Progenitor cell of endocrine pancreas (in vitro differentiated cells): ENCODE data around the gene KRT39. TPM values are rescaled to one million over a fixed set of nuclear protein-coding genes. Genes with fewer than 3 reads are reported as not detected.

Experiments used
- DNase-seq: peaks from one replicate; pipeline ENCODE4 v3.0.0; 2021; ENCODE audit warnings: low spot score; ENCODE audit not compliant: unreplicated experiment
- H3K27ac Mint-ChIP-seq: 2 replicates; pipeline ENCODE4 v1.8.0; 2021; ENCODE audit warnings: mild to moderate bottlenecking, moderate library complexity, mixed read lengths
- H3K27me3 Mint-ChIP-seq: 2 replicates; pipeline ENCODE4 v1.8.0; 2021; ENCODE audit warnings: mixed read lengths
- H3K36me3 Mint-ChIP-seq: 2 replicates; pipeline ENCODE4 v1.8.0; 2022; ENCODE audit warnings: mixed read lengths; ENCODE audit not compliant: insufficient read depth
- H3K4me1 Mint-ChIP-seq: 2 replicates; pipeline ENCODE4 v1.8.0; 2021; ENCODE audit warnings: low read depth, mixed read lengths
- H3K4me3 Mint-ChIP-seq: 2 replicates; pipeline ENCODE4 v1.8.0; 2021; ENCODE audit warnings: low read depth, mild to moderate bottlenecking, moderate library complexity, mixed read lengths
- H3K9me3 Mint-ChIP-seq: 2 replicates; pipeline ENCODE4 v1.8.0; 2021; ENCODE audit warnings: low read depth, mixed read lengths
- total RNA-seq: library from RNA; stranded (reverse); gene quantifications from 2 replicates; pipeline ENCODE4 v1.2.1, GENCODE V29; 2021
- TF ChIP-seq, protein P1 (sequence below): fragments of 200-600 bp; sonication (generic); IDR thresholded peaks from one replicate; pipeline ENCODE4 v1.5.0; 2021; ENCODE audit warnings: antibody characterized with exemption, mild to moderate bottlenecking; ENCODE audit not compliant: unreplicated experiment

KRT39 gene
- total RNA-seq, 1 donor from 2014 or later = not detected

DNA sequence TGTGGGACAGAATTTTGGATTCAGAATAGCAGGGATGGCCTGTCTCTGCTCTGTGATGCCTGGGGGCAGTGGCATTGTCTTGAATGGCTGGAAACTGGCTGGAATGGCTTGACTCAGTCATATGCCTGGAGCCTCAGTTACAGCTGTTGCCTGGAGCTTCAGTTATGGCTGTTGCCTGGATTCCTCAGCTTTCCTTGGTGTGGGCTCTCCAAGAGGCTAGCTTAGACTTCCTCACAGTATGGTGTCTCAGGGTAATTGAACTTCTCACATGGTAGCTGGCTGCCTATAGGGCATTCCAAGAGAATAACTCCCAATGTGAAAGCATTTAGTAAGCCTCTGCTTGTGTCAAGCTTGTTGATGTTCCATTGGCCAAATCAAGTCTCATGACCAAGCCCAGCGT lies 50.4 kb downstream of the KRT39 start:
- H3K27ac Mint-ChIP-seq = no peak overlapping the region
- DNase-seq = no peak
- no peaks in the 10 kb centered on the region for H3K27me3 Mint-ChIP-seq
- H3K4me3 Mint-ChIP-seq = no peak overlapping the region
- peaks cover 2% of the 10 kb centered on the region for H3K4me1 Mint-ChIP-seq
- no peaks in the 10 kb centered on the region for H3K9me3 Mint-ChIP-seq
- TF ChIP-seq, protein P1, sequence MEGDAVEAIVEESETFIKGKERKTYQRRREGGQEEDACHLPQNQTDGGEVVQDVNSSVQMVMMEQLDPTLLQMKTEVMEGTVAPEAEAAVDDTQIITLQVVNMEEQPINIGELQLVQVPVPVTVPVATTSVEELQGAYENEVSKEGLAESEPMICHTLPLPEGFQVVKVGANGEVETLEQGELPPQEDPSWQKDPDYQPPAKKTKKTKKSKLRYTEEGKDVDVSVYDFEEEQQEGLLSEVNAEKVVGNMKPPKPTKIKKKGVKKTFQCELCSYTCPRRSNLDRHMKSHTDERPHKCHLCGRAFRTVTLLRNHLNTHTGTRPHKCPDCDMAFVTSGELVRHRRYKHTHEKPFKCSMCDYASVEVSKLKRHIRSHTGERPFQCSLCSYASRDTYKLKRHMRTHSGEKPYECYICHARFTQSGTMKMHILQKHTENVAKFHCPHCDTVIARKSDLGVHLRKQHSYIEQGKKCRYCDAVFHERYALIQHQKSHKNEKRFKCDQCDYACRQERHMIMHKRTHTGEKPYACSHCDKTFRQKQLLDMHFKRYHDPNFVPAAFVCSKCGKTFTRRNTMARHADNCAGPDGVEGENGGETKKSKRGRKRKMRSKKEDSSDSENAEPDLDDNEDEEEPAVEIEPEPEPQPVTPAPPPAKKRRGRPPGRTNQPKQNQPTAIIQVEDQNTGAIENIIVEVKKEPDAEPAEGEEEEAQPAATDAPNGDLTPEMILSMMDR = no peak
- no peaks in the 10 kb centered on the region for H3K36me3 Mint-ChIP-seq

DNA sequence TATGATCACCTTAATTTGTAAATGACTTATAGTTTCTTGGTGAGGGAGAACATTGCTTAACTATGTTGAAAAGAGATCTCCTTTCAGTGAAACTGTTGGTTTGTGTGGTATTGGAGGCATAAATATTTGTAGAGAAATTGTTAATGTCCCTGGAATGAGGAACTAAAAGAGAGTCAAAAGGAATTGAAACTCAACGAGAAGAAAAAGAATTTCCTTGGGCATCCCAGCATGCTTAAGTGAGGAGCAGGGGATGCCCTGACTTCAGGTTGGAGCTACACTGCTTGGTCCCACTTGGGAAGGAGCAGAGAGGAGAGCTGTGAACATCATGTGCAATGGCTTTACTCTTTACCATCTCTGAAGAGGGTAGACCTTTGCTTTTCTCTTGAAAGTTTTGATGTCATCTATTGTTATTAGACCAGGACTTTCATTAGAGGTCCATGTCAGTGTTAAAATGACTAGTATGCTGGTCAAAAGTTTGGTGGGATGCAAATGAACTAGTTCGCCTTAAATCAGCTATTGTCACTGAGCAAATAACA lies 51.0 kb downstream of the KRT39 start:
- H3K27ac Mint-ChIP-seq = no peak overlapping the region
- H3K4me1 Mint-ChIP-seq = peaks cover 2% of the 10 kb centered on the region
- TF ChIP-seq, protein P1 = no peak

GRCh38 chr17:40915199-40915661 lies 51.5 kb downstream of the KRT39 start:
- H3K4me1 Mint-ChIP-seq = peaks cover 2% of the 10 kb centered on the region
- H3K9me3 Mint-ChIP-seq = no peaks in the 10 kb centered on the region
- H3K4me3 Mint-ChIP-seq = no peak overlapping the region
- H3K27me3 Mint-ChIP-seq = no peaks in the 10 kb centered on the region
- DNase-seq = no peak
- H3K27ac Mint-ChIP-seq = no peak overlapping the region
- TF ChIP-seq, protein P1 = no peak
- H3K36me3 Mint-ChIP-seq = no peaks in the 10 kb centered on the region

More for the DNA sequence above, 51.0 kb downstream of the KRT39 start:
- no peaks in the 10 kb centered on the region for H3K36me3 Mint-ChIP-seq
- DNase-seq = no peak
- no peaks in the 10 kb centered on the region for H3K27me3 Mint-ChIP-seq
- no peaks in the 10 kb centered on the region for H3K9me3 Mint-ChIP-seq
- no peak overlapping the region for H3K4me3 Mint-ChIP-seq

- Mint-ChIP-seq H3K27ac (no peak overlapping the region), H3K4me3 (no peak overlapping the region)
These were observed 52.5 kb downstream of the KRT39 start for GRCh38 chr17:40914075-40914855.

GRCh38 chr17:40912486-40913210 lies 54.1 kb downstream of the KRT39 start:
- no peak overlapping the region for H3K4me3 Mint-ChIP-seq
- H3K36me3 Mint-ChIP-seq = no peaks in the 10 kb centered on the region
- H3K27me3 Mint-ChIP-seq = no peaks in the 10 kb centered on the region
- no peaks in the 10 kb centered on the region for H3K9me3 Mint-ChIP-seq
- no peak for DNase-seq
- H3K27ac Mint-ChIP-seq = no peak overlapping the region
- peaks cover 4% of the 10 kb centered on the region for H3K4me1 Mint-ChIP-seq
- TF ChIP-seq, protein P1 = no peak

More at GRCh38 chr17:40914075-40914855, 52.5 kb downstream of the KRT39 start:
- Mint-ChIP-seq H3K9me3 (no peaks in the 10 kb centered on the region), H3K27me3 (no peaks in the 10 kb centered on the region), H3K4me1 (peaks cover 4% of the 10 kb centered on the region), H3K36me3 (no peaks in the 10 kb centered on the region)
- DNase-seq = no peak
- TF ChIP-seq, protein P1 = no peak
